K562 (cell line): ENCODE measurements around the gene DNM1. TPM values are rescaled to one million over a fixed set of nuclear protein-coding genes. Genes with fewer than 3 reads are reported as not detected.

Experiments used
- ATAC-seq: fragments of 200-7000 bp; cut with Tn5 transposase; 3 replicates; pipeline ENCODE4 v1.9.1; 2020; ENCODE audit warnings: moderate library complexity
- BruUV-seq: library from RNA; stranded (reverse); fragments of 400-500 nt; replicated peaks from 2 replicates; lab custom pipeline; 2021; lab: Mats Ljungman, UMichigan
- CTCF ChIA-PET: fragments of 300-600 bp; formaldehyde crosslinking; extraction: SDS; loops from one replicate; lab custom pipeline; 2021; ENCODE audit warnings: low intra/inter-chr PET ratio; lab: Yijun Ruan, JAX
- POLR2A ChIA-PET: fragments of 300-600, 350-650 bp; sonication (Branson Sonifier 250); formaldehyde crosslinking; extraction: SDS; loops from one replicate; lab custom pipeline; 2021; ENCODE audit warnings: antibody characterized with exemption, inconsistent platforms; lab: Yijun Ruan, JAX
- DNase-seq, 4 experiments: peaks; one replicate each; pipeline versions ENCODE4 v3.0.0 to v3.0.0-alpha.2; 2011 to 2018; ENCODE audit warnings: low spot score in 3 of 4, mixed read lengths in 3 of 4; ENCODE audit errors: extremely low read depth in 1 of 4
- FAIRE-seq: peaks from 2 replicates; lab custom pipeline; 2011; peaks lifted over from hg19 to GRCh38; lab: Jason Lieb, UNC
- H2AFZ ChIP-seq: 2 replicates; pipeline ENCODE4 v1.6.0; 2011; ENCODE audit warnings: low read depth, low read length, control low read depth, inconsistent platforms
- H3K27ac ChIP-seq: fragments of 200-600 bp; 3 replicates; pipeline ENCODE4 v1.8.0; 2011; ENCODE audit warnings: low read depth, mild to moderate bottlenecking, control low read depth, inconsistent platforms, low read length, moderate library complexity, mixed read lengths; ENCODE audit errors: extremely low read depth
- H3K27me3 ChIP-seq, 2 experiments: fragments of 300-600 bp in 1 of 2; 2 replicates in 1 of 2; 3 replicates in 1 of 2; pipeline versions ENCODE4 v1.6.0 to v1.8.0; 2011; ENCODE audit warnings: inconsistent platforms in 2 of 2, low read length in 2 of 2, mild to moderate bottlenecking in 1 of 2, mixed read lengths in 1 of 2, moderate library complexity in 1 of 2; ENCODE audit not compliant: control insufficient read depth in 2 of 2, insufficient read depth in 2 of 2
- H3K36me3 ChIP-seq: fragments of 300-600 bp; 3 replicates; pipeline ENCODE4 v1.8.0; 2011; ENCODE audit warnings: mild to moderate bottlenecking, low read length, inconsistent platforms; ENCODE audit not compliant: control insufficient read depth, insufficient read depth
- H3K4me1 ChIP-seq, 2 experiments: fragments of 200-600 bp in 1 of 2; replicated peaks in 1 of 2; 2 replicates in 1 of 2; 3 replicates in 1 of 2; pipeline versions ENCODE4 v1.5.1 to v1.8.0; 2011; ENCODE audit warnings: inconsistent platforms in 2 of 2, low read length in 2 of 2, mild to moderate bottlenecking in 1 of 2, mixed read lengths in 1 of 2, moderate library complexity in 1 of 2; ENCODE audit not compliant: control insufficient read depth in 2 of 2, insufficient read depth in 2 of 2
- H3K4me2 ChIP-seq: 2 replicates; pipeline ENCODE4 v1.6.1; 2011; ENCODE audit warnings: low read length, control low read depth, inconsistent platforms, mixed read lengths; ENCODE audit not compliant: insufficient read depth
- H3K4me3 ChIP-seq: fragments of 200-600 bp; sonication (generic), shearing (Covaris generic); 2 replicates; pipeline ENCODE4 v1.5.1; 2016; ENCODE audit warnings: control low read depth, inconsistent platforms
- H3K79me2 ChIP-seq: fragments of 200-600 bp; 3 replicates; pipeline ENCODE4 v1.8.0; 2011; ENCODE audit warnings: low read length, inconsistent platforms; ENCODE audit not compliant: control insufficient read depth, insufficient read depth
- H3K9ac ChIP-seq, 2 experiments: 2 replicates each; pipeline versions ENCODE4 v1.6.0 to v1.6.1; 2011; ENCODE audit warnings: low read depth in 2 of 2, low read length in 2 of 2, control low read depth in 1 of 2, inconsistent platforms in 1 of 2, mild to moderate bottlenecking in 1 of 2, mixed read lengths in 1 of 2; ENCODE audit not compliant: insufficient read depth in 1 of 2
- H3K9me1 ChIP-seq: one replicate; pipeline ENCODE4 v1.6.0; 2011; ENCODE audit warnings: inconsistent platforms, mild to moderate bottlenecking, low read length, moderate library complexity; ENCODE audit not compliant: control insufficient read depth, insufficient read depth
- H3K9me3 ChIP-seq: replicated peaks from 2 replicates; pipeline ENCODE4 v1.5.1; 2011; ENCODE audit warnings: low read depth, low read length, inconsistent platforms; ENCODE audit not compliant: control insufficient read depth, insufficient read depth
- H4K20me1 ChIP-seq: replicated peaks from 2 replicates; pipeline ENCODE4 v1.6.1; 2011; ENCODE audit warnings: low read length, inconsistent platforms, mixed read lengths; ENCODE audit not compliant: control insufficient read depth, insufficient read depth
- THAP12 ChIP-seq: fragments of 250-450 bp; sonication (Bioruptor Pico); IDR thresholded peaks from 2 replicates; pipeline ENCODE4 v1.9.0; 2021; ENCODE audit warnings: mild to moderate bottlenecking, inconsistent platforms
- ZNF175 ChIP-seq: fragments of 200-800 bp; sonication (Bioruptor generic); IDR thresholded peaks from 2 replicates; pipeline ENCODE4 v1.6.1; 2016; ENCODE audit warnings: low read depth, mild to moderate bottlenecking, missing genetic modification characterization, missing compliant biosample characterization
- WGBS: fragments of 100-300 bp; shearing (Covaris generic); methylation state at CpG from one replicate; pipeline ENCODE4 v1.1.6; 2016; ENCODE audit warnings: low coverage, mixed read lengths; ENCODE audit not compliant: insufficient coverage; ENCODE audit errors: missing lambda C conversion rate; 5-methylcytosine and 5-hydroxymethylcytosine counted together
- in situ Hi-C: fragments of 300-500 bp; cut with MboI; formaldehyde crosslinking; loops from 4 replicates; pipeline ENCODE4 v1.15.0; 2018; ENCODE audit warnings: inconsistent platforms, mixed read lengths
- intact Hi-C: fragments of 100-400 bp; cut with micrococcal nuclease; formaldehyde crosslinking; loops from 2 replicates; pipeline ENCODE4 v1.14.2; 2022
- polyA plus RNA-seq, 8 experiments: library from polyadenylated mRNA; depleted of rRNA in 4 of 8; stranded (reverse) in 5 of 8; unstranded in 3 of 8; fragments of >200 nt; fragmentation: Nextera tagmentation in 2 of 8; fragmentation: Illumina TruSeq in 1 of 8; extraction: Ambion mirVana in 2 of 8; extraction: Trizol in 1 of 8; gene quantifications; 2 replicates each; pipeline versions ENCODE4 v1.2.1 to v1.2.3, GENCODE V29; 2011 to 2014; ENCODE audit warnings: inconsistent platforms in 1 of 8, missing spikeins in 1 of 8
- total RNA-seq, 7 experiments: library from RNA; depleted of rRNA in 6 of 7; stranded (reverse); fragments of >200 nt in 6 of 7; fragmentation: Illumina TruSeq in 2 of 7; extraction: Trizol in 2 of 7; gene quantifications; 2 replicates each; pipeline versions ENCODE4 v1.2.1 to v1.2.3, GENCODE V29; 2011 to 2021; ENCODE audit warnings: low replicate concordance in 1 of 7

DNM1 gene
- total and polyA plus RNA-seq, 9 of the 15 experiments (the other 6 are each of a cell fraction or from before 2014, with no cell fraction given), result 0.39 to 23.1 (median 9.1) TPM

GRCh38 chr9:128271512-128271911 is 68.3 kb downstream of the DNM1 start:
- BruUV-seq, result no TSS peak
- Histone ChIP-seq H3K9me1 (peaks cover 11% of the 10 kb centered on the region), H3K27me3 (no peaks in the 10 kb centered on the region), H3K9ac (no peak overlapping the region), H3K4me1 (peaks cover 12 to 17% of the 10 kb centered on the region in 2 experiments; a peak in 4 of 5 replicates), H3K9me3 (no peaks in the 10 kb centered on the region), H3K4me3 (no peak overlapping the region), H4K20me1 (peaks cover 3% of the 10 kb centered on the region; the same call in 1 of the 2 replicates), H3K27ac (no peak overlapping the region), H3K79me2 (peaks cover 31% of the 10 kb centered on the region), H3K4me2 (no peak overlapping the region), H3K36me3 (peaks cover 77% of the 10 kb centered on the region), H2AFZ (no peak overlapping the region)
- ATAC-seq (no peak), FAIRE-seq (no peak), DNase-seq (peak in 2 of 4 experiments; percentile 18 to 19)
- intact Hi-C loops (loop anchor here (10.0 kb wide), 2 partner anchors 147 to 413 kb away; partner anchors contain the start of genes PTGES2 and SET), in situ Hi-C loops (no loop called here)
- WGBS, result 82% methylated on average over 5 of the region's 5 CpGs
- ChIA-PET CTCF (no interaction called here), POLR2A (interaction anchor here (0.9 to 4.6 kb wide), 3 partner anchors 14 to 82 kb away, joined by 3 to 37 read pairs (median 3); no protein-coding TSS in a partner anchor)
- TF ChIP-seq THAP12 (CRISPR knock-in tag), result 0 out of 2 replicates have a peak, but pooled peaks have one; percentile 31
- TF ChIP-seq ZNF175 (CRISPR knock-in tag), result no peak
- TF ChIP-seq, all 486 proteins: peak for 1
